Astrocyte of the cerebellum (primary cell): Measurements from ENCODE around the gene PKP1.

Experiments used
- DNase-seq: peaks from one replicate; pipeline ENCODE4 v3.0.0-alpha.2; 2011; ENCODE audit warnings: low read depth
- H3K4me3 ChIP-seq: 2 replicates; pipeline ENCODE4 v1.5.1; 2011; ENCODE audit warnings: mild to moderate bottlenecking, low read depth, low read length, moderate library complexity
- CTCF ChIP-seq: IDR thresholded peaks from 2 replicates; pipeline ENCODE4 v1.5.1; 2012; ENCODE audit warnings: low read length, low read depth, moderate library complexity, mild to moderate bottlenecking; ENCODE audit errors: missing control alignments
- in situ Hi-C: cut with HindIII; loops from 2 replicates; pipeline ENCODE4 v1.10.0; 2017; ENCODE audit warnings: low sequenced_read_pairs

PKP1 gene

GRCh38 chr1:201270616-201271390 is 12.5 kb upstream of the PKP1 start:
- no peak overlapping the region for H3K4me3 ChIP-seq
- in situ Hi-C loops: no loop called here
- no peak for TF ChIP-seq CTCF
- no peak for DNase-seq

GRCh38 chr1:201272799-201273198 is 10.5 kb upstream of the PKP1 start:
- no peak for DNase-seq

GRCh38 chr1:201274616-201275252 is 8.6 kb upstream of the PKP1 start:
- TF ChIP-seq CTCF: no peak
- no peak overlapping the region for H3K4me3 ChIP-seq
- no peak for DNase-seq
- in situ Hi-C loops: loop anchor here (5.0 kb wide), 1 partner anchor 83 kb away; no protein-coding TSS in a partner anchor

More at GRCh38 chr1:201272799-201273198, 10.5 kb upstream of the PKP1 start:
- TF ChIP-seq CTCF: no peak
- in situ Hi-C loops: no loop called here
- no peak overlapping the region for H3K4me3 ChIP-seq

GRCh38 chr1:201275253-201275666 is 8.0 kb upstream of the PKP1 start:
- in situ Hi-C loops: loop anchor here (5.0 kb wide), 1 partner anchor 82 kb away; no protein-coding TSS in a partner anchor
- TF ChIP-seq CTCF: no peak
- DNase-seq: peak; percentile 36
- H3K4me3 ChIP-seq: no peak overlapping the region

GRCh38 chr1:201276891-201277290 is 6.4 kb upstream of the PKP1 start:
- no peak overlapping the region for H3K4me3 ChIP-seq
- no peak for TF ChIP-seq CTCF
- no peak for DNase-seq
- in situ Hi-C loops: loop anchor here (5.0 kb wide), 1 partner anchor 80 kb away; no protein-coding TSS in a partner anchor

- in situ Hi-C loops: loop anchor here (5.0 kb wide), 1 partner anchor 80 kb away; no protein-coding TSS in a partner anchor
Observed at GRCh38 chr1:201277441-201277840, 5.9 kb upstream of the PKP1 start.

More at GRCh38 chr1:201277441-201277840, 5.9 kb upstream of the PKP1 start:
- TF ChIP-seq CTCF: no peak
- no peak overlapping the region for H3K4me3 ChIP-seq
- DNase-seq: no peak
